HG02938 (cell line): ENCODE measurements around the gene WNT3A.

Experiments used
- ATAC-seq: cut with Tn5 transposase; IDR thresholded peaks from one replicate; pipeline ENCODE4 v1.9.1; 2021; ENCODE audit warnings: mild to moderate bottlenecking, moderate library complexity; ENCODE audit not compliant: unreplicated experiment

WNT3A gene

DNA sequence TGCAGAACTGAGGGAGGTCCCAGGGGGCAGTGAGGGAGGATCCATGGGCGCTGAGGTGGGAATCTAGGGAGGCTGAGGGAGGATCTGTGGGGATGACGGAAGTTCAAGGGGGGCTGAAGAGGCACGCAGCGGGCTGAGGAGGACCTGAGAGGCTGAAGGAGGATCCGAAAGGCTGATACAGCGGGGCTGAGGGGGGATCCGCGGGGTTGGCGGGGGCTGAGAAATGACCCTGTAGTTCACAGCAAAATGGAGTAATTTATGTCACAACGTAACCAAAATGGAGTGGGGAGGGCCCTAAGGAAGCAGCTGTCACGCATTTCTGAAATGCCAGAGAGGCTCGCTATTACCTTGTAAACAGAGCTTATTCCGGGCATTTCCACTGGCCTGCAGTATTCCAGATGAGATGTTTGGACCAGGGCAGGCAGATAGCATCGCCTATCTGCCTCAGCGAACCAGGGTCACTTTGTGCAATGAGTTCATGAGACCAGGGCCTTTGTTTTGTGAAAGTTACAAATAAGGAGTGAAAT, 103.2 kb downstream of the WNT3A start:
- ATAC-seq: no peak

DNA sequence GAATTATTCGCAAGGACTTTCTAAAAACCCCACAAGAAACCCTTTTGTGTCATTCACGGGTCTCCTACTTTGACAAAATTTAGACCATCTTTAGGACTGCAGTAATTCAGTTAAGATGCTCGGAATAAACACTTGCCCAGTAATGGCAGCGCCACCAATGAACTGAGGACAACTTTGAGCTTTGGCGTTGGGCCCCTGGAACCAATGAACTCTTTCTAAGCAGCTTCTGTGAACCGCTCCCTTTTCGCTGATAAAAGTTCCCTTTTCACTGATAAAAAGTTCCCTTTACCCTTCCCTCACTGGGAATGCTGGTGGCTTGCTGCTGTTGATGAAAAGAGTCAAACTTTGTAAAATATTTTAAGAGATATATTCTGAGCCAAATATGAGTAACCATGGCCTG, 103.8 kb downstream of the WNT3A start:
- ATAC-seq: no peak
